Trophoblast cell (in vitro differentiated cells and primary cell): Measurements from ENCODE around the gene PRIM2.
A peak's percentile ranks its signal among the peaks of the same experiment; 100 is the strongest.
"Not testable (repeated sequence)": the region's sequence is repeated elsewhere in the genome, so short reads cannot be mapped to it uniquely, and the experiment has no call there.

Experiments used
- DNase-seq, 2 donors: peaks; one replicate each; pipeline ENCODE4 v3.0.0-alpha.2; 2016
- H2AFZ ChIP-seq: 2 replicates; pipeline ENCODE4 v1.6.1; 2013; ENCODE audit warnings: low read length, moderate library complexity, mild to moderate bottlenecking; ENCODE audit not compliant: insufficient read depth, poor library complexity
- H2AK5ac ChIP-seq: 2 replicates; pipeline ENCODE4 v1.6.1; 2013; ENCODE audit warnings: mild to moderate bottlenecking, low read length
- H2BK120ac ChIP-seq: 2 replicates; pipeline ENCODE4 v1.6.1; 2013; ENCODE audit warnings: low read length, mild to moderate bottlenecking, moderate library complexity; ENCODE audit not compliant: insufficient read depth, poor library complexity
- H2BK12ac ChIP-seq: 2 replicates; pipeline ENCODE4 v1.6.1; 2013; ENCODE audit warnings: mild to moderate bottlenecking, low read length, moderate library complexity
- H2BK5ac ChIP-seq: 2 replicates; pipeline ENCODE4 v1.6.1; 2013; ENCODE audit warnings: low read length, low read depth, moderate library complexity, mild to moderate bottlenecking; ENCODE audit not compliant: poor library complexity
- H3K14ac ChIP-seq: 2 replicates; pipeline ENCODE4 v1.6.1; 2013; ENCODE audit warnings: mild to moderate bottlenecking, low read length
- H3K18ac ChIP-seq: 2 replicates; pipeline ENCODE4 v1.6.1; 2013; ENCODE audit warnings: mild to moderate bottlenecking, low read length
- H3K23ac ChIP-seq: 2 replicates; pipeline ENCODE4 v1.6.1; 2013; ENCODE audit warnings: low read length
- H3K27ac ChIP-seq: 2 replicates; pipeline ENCODE4 v1.5.1; 2013; ENCODE audit warnings: low read depth, mild to moderate bottlenecking, inconsistent platforms, low read length, moderate library complexity
- H3K27me3 ChIP-seq: 2 replicates; pipeline ENCODE4 v1.6.1; 2013; ENCODE audit warnings: inconsistent platforms, mild to moderate bottlenecking, low read length, moderate library complexity; ENCODE audit not compliant: insufficient read depth
- H3K36me3 ChIP-seq, 2 experiments: 1 replicate in 1 of 2; 2 replicates in 1 of 2; pipeline ENCODE4 v1.6.1; 2013; ENCODE audit warnings: low read length in 2 of 2, mild to moderate bottlenecking in 2 of 2, moderate library complexity in 1 of 2; ENCODE audit not compliant: insufficient read depth in 2 of 2, control insufficient read depth in 1 of 2
- H3K4ac ChIP-seq: 2 replicates; pipeline ENCODE4 v1.6.1; 2013; ENCODE audit warnings: low read depth, mild to moderate bottlenecking, low read length, moderate library complexity
- H3K4me1 ChIP-seq, 2 experiments: 1 replicate in 1 of 2; 2 replicates in 1 of 2; pipeline ENCODE4 v1.6.1; 2013; ENCODE audit warnings: low read length in 2 of 2, mild to moderate bottlenecking in 2 of 2, moderate library complexity in 1 of 2; ENCODE audit not compliant: insufficient read depth in 2 of 2, control insufficient read depth in 1 of 2
- H3K4me2 ChIP-seq: 2 replicates; pipeline ENCODE4 v1.6.1; 2013; ENCODE audit warnings: inconsistent platforms, mild to moderate bottlenecking, low read length, moderate library complexity
- H3K4me3 ChIP-seq: 2 replicates; pipeline ENCODE4 v1.5.1; 2013; ENCODE audit warnings: mild to moderate bottlenecking, low read depth, low read length, inconsistent platforms
- H3K79me1 ChIP-seq: one replicate; pipeline ENCODE4 v1.6.1; 2013; ENCODE audit warnings: low read length
- H3K79me2 ChIP-seq: 2 replicates; pipeline ENCODE4 v1.6.1; 2013; ENCODE audit warnings: low read length, mild to moderate bottlenecking; ENCODE audit not compliant: control insufficient read depth, insufficient read depth, poor library complexity
- H3K9ac ChIP-seq: 2 replicates; pipeline ENCODE4 v1.6.1; 2013; ENCODE audit warnings: mild to moderate bottlenecking, low read length
- H3K9me3 ChIP-seq: 2 replicates; pipeline ENCODE4 v1.6.1; 2013; ENCODE audit warnings: low read depth, mild to moderate bottlenecking, control low read depth, inconsistent platforms, low read length; ENCODE audit not compliant: insufficient read depth
- H4K12ac ChIP-seq: 2 replicates; pipeline ENCODE4 v1.6.1; 2013; ENCODE audit warnings: low read depth, mild to moderate bottlenecking, low read length, moderate library complexity
- H4K8ac ChIP-seq: 2 replicates; pipeline ENCODE4 v1.6.1; 2013; ENCODE audit warnings: low read depth, mild to moderate bottlenecking, low read length, moderate library complexity
- H4K91ac ChIP-seq: one replicate; pipeline ENCODE4 v1.6.1; 2013; ENCODE audit warnings: low read depth, mild to moderate bottlenecking, low read length, moderate library complexity
- WGBS: extraction: QIAGEN DNeasy Blood & Tissue Kit; methylation state at CpG from one replicate; pipeline ENCODE4 v1.1.7; 2013; ENCODE audit warnings: missing lambda C conversion rate; ENCODE audit not compliant: insufficient read length, insufficient coverage; ENCODE audit errors: extremely low coverage; 5-methylcytosine and 5-hydroxymethylcytosine counted together

PRIM2 gene

GRCh38 chr6:57515171-57515570, 197.7 kb downstream of the PRIM2 start:
- H3K27me3 ChIP-seq, H2BK5ac ChIP-seq, H3K4me2 ChIP-seq, H3K9me3 ChIP-seq, H4K12ac ChIP-seq, H3K79me2 ChIP-seq, H3K9ac ChIP-seq, H2AK5ac ChIP-seq, H3K23ac ChIP-seq, H3K4me3 ChIP-seq, H3K4ac ChIP-seq, H2BK12ac ChIP-seq, H3K4me1 ChIP-seq, H2AFZ ChIP-seq, H3K18ac ChIP-seq, H3K14ac ChIP-seq, H3K36me3 ChIP-seq, H4K8ac ChIP-seq, H3K27ac ChIP-seq, H2BK120ac ChIP-seq, H4K91ac ChIP-seq, H3K79me1 ChIP-seq: not testable (repeated sequence)
- DNase-seq = peak in 1 of 2 donors; percentile 18
- WGBS = no CpG with 5 or more reads among the region's 1 CpG

GRCh38 chr6:57515845-57516244, 198.4 kb downstream of the PRIM2 start:
- not testable (repeated sequence) for H2AK5ac ChIP-seq, H4K8ac ChIP-seq, H4K91ac ChIP-seq, H3K9ac ChIP-seq, H3K79me2 ChIP-seq, DNase-seq, H3K36me3 ChIP-seq, H3K4ac ChIP-seq, H2BK5ac ChIP-seq, H3K18ac ChIP-seq, H3K4me2 ChIP-seq, H3K27ac ChIP-seq, H2BK120ac ChIP-seq, H3K4me3 ChIP-seq, H2BK12ac ChIP-seq, H3K4me1 ChIP-seq, H3K27me3 ChIP-seq, H3K23ac ChIP-seq, H4K12ac ChIP-seq, H3K14ac ChIP-seq, H3K9me3 ChIP-seq, H3K79me1 ChIP-seq, H2AFZ ChIP-seq
- WGBS = no CpG with 5 or more reads among the region's 3 CpGs

GRCh38 chr6:57516776-57517175, 199.3 kb downstream of the PRIM2 start:
- H2BK5ac ChIP-seq, H2AFZ ChIP-seq, H3K79me2 ChIP-seq, H4K8ac ChIP-seq, H2AK5ac ChIP-seq, H4K91ac ChIP-seq, H3K9me3 ChIP-seq, H3K4me3 ChIP-seq, H3K36me3 ChIP-seq, H3K79me1 ChIP-seq, H3K27me3 ChIP-seq, H3K4ac ChIP-seq, H3K18ac ChIP-seq, H3K4me1 ChIP-seq, H3K27ac ChIP-seq, H3K9ac ChIP-seq, H2BK12ac ChIP-seq, H3K4me2 ChIP-seq, H4K12ac ChIP-seq, H2BK120ac ChIP-seq, H3K14ac ChIP-seq, H3K23ac ChIP-seq, DNase-seq: not testable (repeated sequence)
- no CpG with 5 or more reads among the region's 3 CpGs for WGBS

- H3K14ac ChIP-seq, H4K91ac ChIP-seq, H2BK12ac ChIP-seq, H3K9me3 ChIP-seq, DNase-seq, H3K4me3 ChIP-seq, H3K36me3 ChIP-seq, H4K12ac ChIP-seq, H2AK5ac ChIP-seq, H2AFZ ChIP-seq, H3K79me1 ChIP-seq, H3K4ac ChIP-seq, H3K4me2 ChIP-seq, H3K23ac ChIP-seq, H3K79me2 ChIP-seq, H3K27ac ChIP-seq, H4K8ac ChIP-seq, H3K4me1 ChIP-seq, H2BK5ac ChIP-seq, H2BK120ac ChIP-seq, H3K27me3 ChIP-seq, H3K9ac ChIP-seq, H3K18ac ChIP-seq: not testable (repeated sequence)
- WGBS = no CpG with 5 or more reads among the region's 12 CpGs
Observed at GRCh38 chr6:57519198-57519597, 201.8 kb downstream of the PRIM2 start.
